ENCODE data around the gene YY1. TPM values are rescaled to one million over a fixed set of nuclear protein-coding genes. Genes with fewer than 3 reads are reported as not detected.

The YY1 gene
- total and polyA plus RNA-seq, 2 experiments from 2014 or later: 88.2 to 128 TPM

- H3K4me1 ChIP-seq (ENCODE audit: insufficient read depth): peaks cover 10% of the 10 kb centered on the region
- H3K36me3 Mint-ChIP-seq (ENCODE audit: low read depth): no peaks in the 10 kb centered on the region
- peak overlapping the region; percentile 76 for H3K4me2 ChIP-seq
- no peaks in the 10 kb centered on the region for H3K9me2 ChIP-seq (ENCODE audit: insufficient read depth)
- no peaks in the 10 kb centered on the region for H3K36me3 ChIP-seq (ENCODE audit: insufficient read depth)
- H3K79me2 ChIP-seq (replicated peaks; ENCODE audit: insufficient read depth): no peaks in the 10 kb centered on the region
- peaks cover 6% of the 10 kb centered on the region; the same call in 1 of the 3 replicates for H3K9me3 Mint-ChIP-seq
- no peak for TF ChIP-seq NANOG (IDR thresholded peaks at IDR 0.05; ENCODE audit: borderline replicate concordance)
- no peak for TF ChIP-seq POLR2AphosphoS5 (IDR thresholded peaks at IDR 0.05; ENCODE audit: low read depth)
- no peak for TF ChIP-seq ZNF114 (CRISPR knock-in tag; IDR thresholded peaks at IDR 0.05)
- TF ChIP-seq ETS1 (IDR thresholded peaks at IDR 0.05): no peak
- peak overlapping the region; percentile 74; the same call in 1 of the 2 replicates for H3K27ac Mint-ChIP-seq
- no peaks in the 10 kb centered on the region for H3K27me3 ChIP-seq (ENCODE audit: insufficient read depth)
- H3K4me3 ChIP-seq: peak overlapping the region; percentile 40; the same call in 1 of the 2 replicates
- no peak for ATAC-seq
- H3K4me3 Mint-ChIP-seq: peak overlapping the region; percentile 59
- DNase-seq (ENCODE audit: low spot score): no peak
- H3K4me1 Mint-ChIP-seq: peaks cover 13% of the 10 kb centered on the region
- H3K27ac ChIP-seq (ENCODE audit: low read depth): 0 out of 2 replicates have a peak overlapping the region, but pooled peaks have one; percentile 59
- peaks cover 8% of the 10 kb centered on the region; the same call in 1 of the 2 replicates for H3F3A ChIP-seq (replicated peaks; ENCODE audit: low read depth)
- H2AFZ ChIP-seq: peak overlapping the region; percentile 97; the same call in 1 of the 2 replicates
- no peaks in the 10 kb centered on the region; the same call in 1 of the 2 replicates for H4K20me1 ChIP-seq (replicated peaks; ENCODE audit: insufficient read depth)
- peaks cover 18% of the 10 kb centered on the region for H3K27me3 Mint-ChIP-seq (ENCODE audit: insufficient read depth, low read depth, poor library complexity)
These were observed 46.7 kb upstream of the YY1 start for GRCh38 chr14:100192250-100192671.

- peak; percentile 98 for ATAC-seq
- H3K79me2 ChIP-seq (replicated peaks; ENCODE audit: insufficient read depth): no peaks in the 10 kb centered on the region
- TF ChIP-seq POLR2AphosphoS5 (IDR thresholded peaks at IDR 0.05; ENCODE audit: low read depth): peak; percentile 57
- TF ChIP-seq CTCF (conservative IDR thresholded peaks at IDR 0.05; ENCODE audit: low read depth in 2 of 2): peak; percentile 66 to 89
- no peak for TF ChIP-seq ZNF462 (CRISPR knock-in tag; IDR thresholded peaks at IDR 0.05)
- TF ChIP-seq CREB1 (CRISPR knock-in tag; IDR thresholded peaks at IDR 0.05; ENCODE audit: low read depth): peak; percentile 46; the same call in 1 of the 2 replicates
- peaks cover 13% of the 10 kb centered on the region for H3K4me1 Mint-ChIP-seq
- H3K27ac Mint-ChIP-seq: peak overlapping the region; percentile 74; the same call in 1 of the 2 replicates
- no peaks in the 10 kb centered on the region for H3K27me3 ChIP-seq (ENCODE audit: insufficient read depth)
- peak overlapping the region; percentile 81 for H3K27ac ChIP-seq (ENCODE audit: low read depth)
- peak overlapping the region; percentile 76 for H3K4me2 ChIP-seq
- no peaks in the 10 kb centered on the region; the same call in 1 of the 2 replicates for H4K20me1 ChIP-seq (replicated peaks; ENCODE audit: insufficient read depth)
- no peaks in the 10 kb centered on the region for H3K36me3 ChIP-seq (ENCODE audit: insufficient read depth)
- no peaks in the 10 kb centered on the region for H3K36me3 Mint-ChIP-seq (ENCODE audit: low read depth)
- H3F3A ChIP-seq (replicated peaks; ENCODE audit: low read depth): peaks cover 8% of the 10 kb centered on the region; the same call in 1 of the 2 replicates
- peak overlapping the region; percentile 98 for H2AFZ ChIP-seq
- H3K4me3 ChIP-seq: peak overlapping the region; percentile 40; the same call in 1 of the 2 replicates
- H3K27me3 Mint-ChIP-seq (ENCODE audit: insufficient read depth, low read depth, poor library complexity): peaks cover 13% of the 10 kb centered on the region
- peaks cover 6% of the 10 kb centered on the region; the same call in 1 of the 3 replicates for H3K9me3 Mint-ChIP-seq
- peaks cover 10% of the 10 kb centered on the region for H3K4me1 ChIP-seq (ENCODE audit: insufficient read depth)
- peak overlapping the region; percentile 59 for H3K4me3 Mint-ChIP-seq
- peak; percentile 100 for DNase-seq (ENCODE audit: low spot score)
- H3K9me2 ChIP-seq (ENCODE audit: insufficient read depth): no peaks in the 10 kb centered on the region
These were observed 46.1 kb upstream of the YY1 start for GRCh38 chr14:100192672-100193416.
